Muscle layer of duodenum (tissue), 2 donors: ENCODE data around the gene ARL4C.

ENCODE experiments used
- H3K27ac ChIP-seq: one replicate; pipeline ENCODE4 v1.7.0; 2013; ENCODE audit warnings: mild to moderate bottlenecking, low read length
- H3K27me3 ChIP-seq: one replicate; pipeline ENCODE4 v1.7.0; 2013; ENCODE audit warnings: low read depth, mild to moderate bottlenecking, control low read depth, low read length
- H3K36me3 ChIP-seq, 2 donors: one replicate each; pipeline ENCODE4 v1.7.0; 2013; ENCODE audit warnings: low read length in 2 of 2, control low read depth in 1 of 2, mild to moderate bottlenecking in 1 of 2; ENCODE audit not compliant: insufficient read depth in 2 of 2, control insufficient read depth in 1 of 2
- H3K4me1 ChIP-seq, 2 donors: one replicate each; pipeline ENCODE4 v1.7.0; 2013; ENCODE audit warnings: low read length in 2 of 2, mild to moderate bottlenecking in 2 of 2, control low read depth in 1 of 2, moderate library complexity in 1 of 2; ENCODE audit not compliant: insufficient read depth in 2 of 2, control insufficient read depth in 1 of 2
- H3K4me3 ChIP-seq, 2 donors: one replicate each; pipeline ENCODE4 v1.7.0; 2013; ENCODE audit warnings: low read length in 2 of 2, low read depth in 1 of 2, mild to moderate bottlenecking in 1 of 2
- H3K9me3 ChIP-seq, 2 donors: one replicate each; pipeline ENCODE4 v1.7.0; 2013; ENCODE audit warnings: low read length in 2 of 2, control low read depth in 1 of 2, mild to moderate bottlenecking in 1 of 2; ENCODE audit not compliant: control insufficient read depth in 1 of 2
- donor health status: healthy.

Gene ARL4C

GRCh38 chr2:234453216-234453615, 43.7 kb downstream of the ARL4C start:
- Histone ChIP-seq H3K36me3 (no peaks in the 10 kb centered on the region), H3K4me3 (no peak overlapping the region), H3K9me3 (no peaks in the 10 kb centered on the region), H3K4me1 (no peaks in the 10 kb centered on the region), H3K27me3 (no peaks in the 10 kb centered on the region), H3K27ac (no peak overlapping the region)

DNA sequence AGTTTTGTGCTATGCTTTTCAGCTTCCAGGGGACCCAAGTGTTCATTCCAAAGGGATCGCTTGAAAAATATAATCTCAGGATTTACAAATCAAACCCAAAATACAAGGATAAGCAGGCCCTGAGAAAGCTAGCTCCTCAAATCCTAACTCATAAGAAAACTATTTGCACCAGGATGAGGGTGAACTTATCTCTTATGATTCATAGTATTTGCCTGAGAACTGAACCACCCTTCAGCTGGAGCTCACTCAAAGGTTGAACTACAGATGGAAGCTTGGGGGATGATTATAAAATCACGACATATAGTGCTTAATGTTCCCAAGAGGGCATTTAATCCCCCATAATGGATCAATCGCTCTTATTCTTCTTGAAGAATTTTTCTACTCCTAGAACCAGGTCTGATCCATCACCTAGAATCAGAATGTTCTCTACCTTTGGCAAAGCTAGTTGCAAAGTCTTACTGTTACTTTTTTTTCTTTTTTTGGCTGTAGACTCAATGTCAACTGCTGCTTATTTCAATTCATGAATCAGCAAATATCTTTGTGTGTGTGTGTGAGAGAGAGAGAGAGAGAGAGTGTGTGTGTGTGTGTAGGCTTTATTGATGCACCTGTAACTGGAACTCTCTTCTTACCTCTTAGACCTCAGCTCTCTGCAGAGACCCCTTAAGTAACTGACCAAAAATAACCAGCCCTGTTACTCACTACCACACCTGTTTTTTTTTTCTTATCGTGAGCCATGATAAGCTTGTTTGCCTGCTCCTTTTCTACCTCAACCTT, 44.8 kb downstream of the ARL4C start:
- H3K9me3 ChIP-seq, result no peaks in the 10 kb centered on the region
- H3K27me3 ChIP-seq, result no peaks in the 10 kb centered on the region
- no peak overlapping the region for H3K4me3 ChIP-seq
- H3K27ac ChIP-seq, result no peak overlapping the region
- H3K4me1 ChIP-seq, result no peaks in the 10 kb centered on the region
- H3K36me3 ChIP-seq, result no peaks in the 10 kb centered on the region

DNA sequence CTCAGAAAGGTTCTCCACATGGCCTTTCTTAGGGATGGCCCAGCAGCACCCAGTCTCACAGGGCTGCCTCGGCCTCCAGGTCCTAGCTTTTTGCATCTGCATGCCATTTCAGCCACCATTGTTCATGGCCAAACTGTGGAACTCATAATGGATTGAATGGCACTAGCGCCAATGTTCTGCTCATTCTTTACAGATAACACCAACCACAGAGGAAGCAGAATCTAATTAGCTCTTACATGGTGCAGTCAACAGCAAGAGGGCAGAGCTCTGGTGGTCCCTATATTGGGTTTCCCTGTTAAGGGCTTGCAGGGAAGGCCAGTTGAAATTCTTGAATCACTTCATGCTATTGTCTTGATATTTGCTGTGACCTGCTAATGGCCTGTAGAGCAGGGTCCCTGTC, 45.6 kb downstream of the ARL4C start:
- no peaks in the 10 kb centered on the region for H3K27me3 ChIP-seq
- H3K4me3 ChIP-seq, result no peak overlapping the region
- H3K36me3 ChIP-seq, result no peaks in the 10 kb centered on the region
- no peak overlapping the region for H3K27ac ChIP-seq
- H3K9me3 ChIP-seq, result no peaks in the 10 kb centered on the region
- no peaks in the 10 kb centered on the region for H3K4me1 ChIP-seq

DNA sequence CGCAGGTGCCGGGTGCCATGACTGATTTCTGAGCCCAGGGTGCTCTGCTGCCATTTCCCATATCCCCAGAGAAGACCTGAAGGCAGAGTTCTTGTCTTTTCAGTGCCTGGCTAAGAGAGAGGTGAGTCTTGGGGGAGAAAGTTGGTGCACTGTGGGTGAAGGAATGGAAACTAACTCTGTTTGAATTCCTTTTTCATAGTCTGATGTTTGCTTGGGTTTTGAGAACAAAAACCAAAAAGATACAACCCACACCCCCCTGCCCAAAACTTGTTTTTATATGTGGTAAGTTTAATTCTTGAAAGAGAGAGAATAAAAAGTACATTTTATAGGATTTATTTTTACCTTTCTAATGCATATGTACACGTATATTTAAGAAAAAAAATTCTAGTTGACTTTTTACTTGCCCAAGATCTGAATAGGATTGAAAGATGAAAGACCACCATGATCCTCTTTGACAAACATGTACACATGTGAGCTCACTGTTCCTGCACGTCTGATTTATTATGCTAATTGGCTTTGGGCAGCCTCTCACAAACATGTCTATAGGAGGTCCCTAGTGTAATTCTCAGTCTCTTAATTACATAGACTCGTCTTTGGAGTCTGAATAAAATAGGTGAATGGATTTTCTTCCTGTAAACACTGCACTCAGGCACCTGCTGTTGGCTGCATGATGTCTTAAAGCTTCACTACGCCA, 46.3 kb downstream of the ARL4C start:
- no peak overlapping the region for H3K4me3 ChIP-seq
- no peaks in the 10 kb centered on the region for H3K4me1 ChIP-seq
- no peaks in the 10 kb centered on the region for H3K9me3 ChIP-seq
- H3K36me3 ChIP-seq, result no peaks in the 10 kb centered on the region
- no peaks in the 10 kb centered on the region for H3K27me3 ChIP-seq
- H3K27ac ChIP-seq, result no peak overlapping the region

GRCh38 chr2:234448506-234449184, 48.2 kb downstream of the ARL4C start:
- Histone ChIP-seq H3K4me3 (no peak overlapping the region), H3K4me1 (no peaks in the 10 kb centered on the region), H3K9me3 (no peaks in the 10 kb centered on the region), H3K36me3 (no peaks in the 10 kb centered on the region), H3K27me3 (no peaks in the 10 kb centered on the region), H3K27ac (no peak overlapping the region)

GRCh38 chr2:234447963-234448362, 48.9 kb downstream of the ARL4C start:
- H3K27ac ChIP-seq, result no peak overlapping the region
- no peaks in the 10 kb centered on the region for H3K27me3 ChIP-seq
- H3K36me3 ChIP-seq, result no peaks in the 10 kb centered on the region
- H3K4me3 ChIP-seq, result no peak overlapping the region
- no peaks in the 10 kb centered on the region for H3K4me1 ChIP-seq
- H3K9me3 ChIP-seq, result no peaks in the 10 kb centered on the region

- H3K36me3 ChIP-seq, result no peaks in the 10 kb centered on the region
- no peaks in the 10 kb centered on the region for H3K4me1 ChIP-seq
- H3K4me3 ChIP-seq, result no peak overlapping the region
- H3K27me3 ChIP-seq, result no peaks in the 10 kb centered on the region
- H3K9me3 ChIP-seq, result no peaks in the 10 kb centered on the region
- H3K27ac ChIP-seq, result no peak overlapping the region
Observed at GRCh38 chr2:234447189-234447588, 49.7 kb downstream of the ARL4C start.

GRCh38 chr2:234446404-234447076, 50.3 kb downstream of the ARL4C start:
- no peaks in the 10 kb centered on the region for H3K9me3 ChIP-seq
- H3K27ac ChIP-seq, result peak overlapping the region; percentile 30
- H3K36me3 ChIP-seq, result no peaks in the 10 kb centered on the region
- no peaks in the 10 kb centered on the region for H3K27me3 ChIP-seq
- H3K4me1 ChIP-seq, result no peaks in the 10 kb centered on the region
- H3K4me3 ChIP-seq, result no peak overlapping the region

DNA sequence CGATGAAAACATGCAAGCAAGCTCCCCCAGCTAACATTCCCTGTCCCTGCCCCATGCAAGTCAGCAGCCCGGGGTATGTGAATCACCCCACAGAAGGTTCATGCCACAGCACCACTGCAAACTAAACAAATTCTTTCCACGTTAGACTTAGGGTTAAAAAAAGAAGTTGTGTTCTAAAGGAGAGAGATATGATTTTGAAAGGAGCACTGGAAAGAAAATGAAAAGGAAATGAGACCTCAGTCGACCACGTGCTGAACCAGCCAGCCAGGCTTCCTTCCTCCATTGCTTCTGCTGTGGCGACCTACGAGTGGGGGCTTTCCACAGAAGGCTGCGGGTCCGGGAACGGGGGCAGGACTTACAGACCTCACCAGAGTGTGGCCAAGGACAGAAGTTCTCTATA, 52.0 kb downstream of the ARL4C start:
- H3K27me3 ChIP-seq, result no peaks in the 10 kb centered on the region
- H3K4me3 ChIP-seq, result no peak overlapping the region
- no peaks in the 10 kb centered on the region for H3K4me1 ChIP-seq
- H3K9me3 ChIP-seq, result no peaks in the 10 kb centered on the region
- peak overlapping the region; percentile 47 for H3K27ac ChIP-seq
- no peaks in the 10 kb centered on the region for H3K36me3 ChIP-seq

- Histone ChIP-seq H3K4me1 (no peaks in the 10 kb centered on the region), H3K27me3 (no peaks in the 10 kb centered on the region), H3K9me3 (no peaks in the 10 kb centered on the region), H3K4me3 (no peak overlapping the region), H3K27ac (no peak overlapping the region), H3K36me3 (no peaks in the 10 kb centered on the region)
Observed at GRCh38 chr2:234444242-234444730, 52.6 kb downstream of the ARL4C start.
